Muscle layer of colon (tissue), 2 donors: ENCODE measurements around the gene SPATA16.
"Not testable (repeated sequence)": the region's sequence is repeated elsewhere in the genome, so short reads cannot be mapped to it uniquely, and the experiment has no call there.

Experiments used
- H3K27ac ChIP-seq: one replicate; pipeline ENCODE4 v1.7.0; 2013; ENCODE audit warnings: low read depth, mild to moderate bottlenecking, low read length, moderate library complexity
- H3K27me3 ChIP-seq, 2 donors: one replicate each; pipeline ENCODE4 v1.7.0; 2013; ENCODE audit warnings: low read length in 2 of 2, mild to moderate bottlenecking in 2 of 2; ENCODE audit not compliant: insufficient read depth in 2 of 2, control insufficient read depth in 1 of 2
- H3K36me3 ChIP-seq: one replicate; pipeline ENCODE4 v1.7.0; 2013; ENCODE audit warnings: mild to moderate bottlenecking, low read length; ENCODE audit not compliant: insufficient read depth
- H3K4me1 ChIP-seq: one replicate; pipeline ENCODE4 v1.7.0; 2013; ENCODE audit warnings: mild to moderate bottlenecking, low read length; ENCODE audit not compliant: insufficient read depth
- H3K4me3 ChIP-seq, 2 donors: one replicate each; pipeline ENCODE4 v1.7.0; 2013; ENCODE audit warnings: low read length in 2 of 2, low read depth in 1 of 2, mild to moderate bottlenecking in 1 of 2, moderate library complexity in 1 of 2
- H3K9ac ChIP-seq: one replicate; pipeline ENCODE4 v1.7.0; 2013; ENCODE audit warnings: low read length
- H3K9me3 ChIP-seq: one replicate; pipeline ENCODE4 v1.7.0; 2013; ENCODE audit warnings: mild to moderate bottlenecking, low read length
- donor health status: abdominal sarcoma.
- donor health status: Adenocarcinoma of cecum.

SPATA16 gene

GRCh38 chr3:172905451-172905850 is 235.6 kb downstream of the SPATA16 start:
- H3K27ac ChIP-seq = no peak overlapping the region
- H3K4me3 ChIP-seq = no peak overlapping the region
- H3K27me3 ChIP-seq = no peaks in the 10 kb centered on the region
- H3K36me3 ChIP-seq = no peaks in the 10 kb centered on the region
- H3K9ac ChIP-seq = no peak overlapping the region
- H3K9me3 ChIP-seq = no peaks in the 10 kb centered on the region
- no peaks in the 10 kb centered on the region for H3K4me1 ChIP-seq

- no peaks in the 10 kb centered on the region for H3K4me1 ChIP-seq
- no peaks in the 10 kb centered on the region for H3K27me3 ChIP-seq
- no peak overlapping the region for H3K9ac ChIP-seq
- H3K4me3 ChIP-seq = no peak overlapping the region
- H3K36me3 ChIP-seq = no peaks in the 10 kb centered on the region
- H3K27ac ChIP-seq = no peak overlapping the region
- H3K9me3 ChIP-seq = no peaks in the 10 kb centered on the region
Measured at GRCh38 chr3:172904711-172905373, 236.2 kb downstream of the SPATA16 start.

GRCh38 chr3:172903642-172904320 is 237.3 kb downstream of the SPATA16 start:
- Histone ChIP-seq H3K27ac (no peak overlapping the region), H3K27me3 (no peaks in the 10 kb centered on the region), H3K36me3 (no peaks in the 10 kb centered on the region), H3K4me1 (no peaks in the 10 kb centered on the region), H3K4me3 (no peak overlapping the region), H3K9ac (no peak overlapping the region), H3K9me3 (no peaks in the 10 kb centered on the region)

- H3K4me1 ChIP-seq = no peaks in the 10 kb centered on the region
- no peak overlapping the region for H3K9ac ChIP-seq
- H3K4me3 ChIP-seq = no peak overlapping the region
- H3K9me3 ChIP-seq = no peaks in the 10 kb centered on the region
- no peaks in the 10 kb centered on the region for H3K27me3 ChIP-seq
- H3K27ac ChIP-seq = no peak overlapping the region
- H3K36me3 ChIP-seq = no peaks in the 10 kb centered on the region
Measured at GRCh38 chr3:172892158-172892557, 248.9 kb downstream of the SPATA16 start.

GRCh38 chr3:172885704-172886103 is 255.3 kb downstream of the SPATA16 start:
- Histone ChIP-seq H3K27me3 (no peaks in the 10 kb centered on the region), H3K9me3 (no peaks in the 10 kb centered on the region), H3K27ac (no peak overlapping the region), H3K36me3 (no peaks in the 10 kb centered on the region), H3K4me1 (no peaks in the 10 kb centered on the region), H3K4me3 (no peak overlapping the region), H3K9ac (no peak overlapping the region)

- Histone ChIP-seq H3K4me1 (no peaks in the 10 kb centered on the region), H3K27me3 (no peaks in the 10 kb centered on the region), H3K36me3 (no peaks in the 10 kb centered on the region), H3K4me3 (no peak overlapping the region), H3K9me3 (no peaks in the 10 kb centered on the region), H3K9ac (no peak overlapping the region), H3K27ac (no peak overlapping the region)
Measured at GRCh38 chr3:172882563-172882962, 258.5 kb downstream of the SPATA16 start.

GRCh38 chr3:172879381-172879780 is 261.7 kb downstream of the SPATA16 start:
- H3K27ac ChIP-seq, H3K9ac ChIP-seq, H3K4me1 ChIP-seq, H3K36me3 ChIP-seq, H3K27me3 ChIP-seq, H3K9me3 ChIP-seq, H3K4me3 ChIP-seq: not testable (repeated sequence)

GRCh38 chr3:172877011-172877410 is 264.0 kb downstream of the SPATA16 start:
- H3K27me3 ChIP-seq = no peaks in the 10 kb centered on the region
- no peak overlapping the region for H3K27ac ChIP-seq

GRCh38 chr3:172876297-172876696 is 264.7 kb downstream of the SPATA16 start:
- Histone ChIP-seq H3K4me3 (no peak overlapping the region), H3K27ac (no peak overlapping the region), H3K9me3 (no peaks in the 10 kb centered on the region)

More at GRCh38 chr3:172877011-172877410, 264.0 kb downstream of the SPATA16 start:
- Histone ChIP-seq H3K9ac (no peak overlapping the region), H3K4me1 (peaks cover 3% of the 10 kb centered on the region), H3K4me3 (no peak overlapping the region), H3K36me3 (no peaks in the 10 kb centered on the region), H3K9me3 (no peaks in the 10 kb centered on the region)

GRCh38 chr3:172875039-172875438 is 266.0 kb downstream of the SPATA16 start:
- no peak overlapping the region for H3K9ac ChIP-seq
- no peak overlapping the region for H3K4me3 ChIP-seq
- peaks cover 3% of the 10 kb centered on the region for H3K4me1 ChIP-seq
- H3K9me3 ChIP-seq = no peaks in the 10 kb centered on the region
- H3K27ac ChIP-seq = no peak overlapping the region
- H3K36me3 ChIP-seq = no peaks in the 10 kb centered on the region
- no peaks in the 10 kb centered on the region for H3K27me3 ChIP-seq

More at GRCh38 chr3:172876297-172876696, 264.7 kb downstream of the SPATA16 start:
- Histone ChIP-seq H3K27me3 (no peaks in the 10 kb centered on the region), H3K4me1 (peaks cover 3% of the 10 kb centered on the region), H3K36me3 (no peaks in the 10 kb centered on the region), H3K9ac (no peak overlapping the region)

GRCh38 chr3:172869784-172870518 is 271.1 kb downstream of the SPATA16 start:
- H3K9me3 ChIP-seq = no peaks in the 10 kb centered on the region
- no peaks in the 10 kb centered on the region for H3K27me3 ChIP-seq
- no peak overlapping the region for H3K9ac ChIP-seq
- H3K27ac ChIP-seq = no peak overlapping the region
- no peaks in the 10 kb centered on the region for H3K36me3 ChIP-seq
- peaks cover 7% of the 10 kb centered on the region for H3K4me1 ChIP-seq
- H3K4me3 ChIP-seq = no peak overlapping the region
